HG03342 (cell line): Measurements from ENCODE around the gene KRTAP10-9.
"Not testable (repeated sequence)": the region's sequence is repeated elsewhere in the genome, so short reads cannot be mapped to it uniquely, and the experiment has no call there.

Experiments
- ATAC-seq: cut with Tn5 transposase; IDR thresholded peaks from one replicate; pipeline ENCODE4 v1.9.1; 2021; ENCODE audit warnings: mild to moderate bottlenecking, moderate library complexity; ENCODE audit not compliant: unreplicated experiment

The KRTAP10-9 gene

GRCh38 chr21:44638506-44639330 is 11.8 kb downstream of the KRTAP10-9 start:
- not testable (repeated sequence) for ATAC-seq

DNA sequence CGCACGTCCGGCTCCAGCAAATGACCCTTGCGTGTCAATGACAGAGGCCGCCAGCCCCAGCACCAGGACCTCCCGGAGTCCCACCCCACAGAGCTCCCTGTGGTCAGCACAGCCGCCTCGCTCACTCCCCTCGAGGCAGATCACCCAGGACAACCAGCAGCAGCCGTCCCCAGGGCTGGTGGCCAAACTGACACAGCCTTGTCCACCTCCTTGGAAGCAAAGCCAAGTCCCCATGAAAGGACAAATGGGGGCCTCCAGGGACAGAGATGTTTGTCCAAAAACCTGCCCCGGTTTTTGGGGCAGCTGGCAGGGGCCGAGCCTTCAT is 12.4 kb downstream of the KRTAP10-9 start:
- no peak for ATAC-seq

DNA sequence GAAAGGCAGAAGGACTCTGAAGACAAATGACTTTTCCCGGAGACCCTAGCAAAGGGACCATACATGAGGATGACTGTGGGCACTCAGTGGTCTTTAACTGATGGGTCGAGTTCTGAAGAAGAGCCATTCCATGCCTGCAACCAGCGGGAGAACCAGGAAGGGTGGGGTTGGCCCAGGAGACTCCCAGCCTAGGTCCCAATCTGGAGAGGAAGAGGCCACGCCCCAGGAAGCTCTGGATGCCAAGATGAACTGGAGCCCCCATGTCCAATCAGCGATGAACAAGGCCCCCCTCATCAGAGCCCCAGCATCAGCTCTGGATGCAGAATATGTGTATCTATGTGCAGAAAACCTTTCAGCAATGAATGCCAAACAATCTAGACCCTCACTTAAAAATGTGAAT is 13.9 kb downstream of the KRTAP10-9 start:
- no peak for ATAC-seq

GRCh38 chr21:44643741-44644310 is 16.9 kb downstream of the KRTAP10-9 start:
- no peak for ATAC-seq

DNA sequence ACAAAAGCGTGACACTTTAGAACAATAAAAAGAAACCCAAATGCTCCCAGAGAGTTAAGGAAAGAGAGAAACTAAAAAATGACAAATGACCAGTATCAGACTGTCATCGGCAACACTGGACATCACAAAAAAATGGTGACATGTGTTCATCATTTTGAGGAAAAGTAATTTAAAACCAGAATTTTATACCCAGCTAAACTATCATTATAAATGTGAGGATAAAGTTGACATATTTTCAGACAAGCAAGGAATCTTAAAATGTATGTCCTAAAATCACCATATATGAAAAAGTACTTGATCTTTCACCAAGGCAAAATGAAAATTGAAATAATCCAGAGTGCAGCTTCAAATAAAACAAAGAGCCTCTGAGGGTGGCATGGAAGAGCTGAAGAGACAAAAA is 18.0 kb downstream of the KRTAP10-9 start:
- no peak for ATAC-seq

DNA sequence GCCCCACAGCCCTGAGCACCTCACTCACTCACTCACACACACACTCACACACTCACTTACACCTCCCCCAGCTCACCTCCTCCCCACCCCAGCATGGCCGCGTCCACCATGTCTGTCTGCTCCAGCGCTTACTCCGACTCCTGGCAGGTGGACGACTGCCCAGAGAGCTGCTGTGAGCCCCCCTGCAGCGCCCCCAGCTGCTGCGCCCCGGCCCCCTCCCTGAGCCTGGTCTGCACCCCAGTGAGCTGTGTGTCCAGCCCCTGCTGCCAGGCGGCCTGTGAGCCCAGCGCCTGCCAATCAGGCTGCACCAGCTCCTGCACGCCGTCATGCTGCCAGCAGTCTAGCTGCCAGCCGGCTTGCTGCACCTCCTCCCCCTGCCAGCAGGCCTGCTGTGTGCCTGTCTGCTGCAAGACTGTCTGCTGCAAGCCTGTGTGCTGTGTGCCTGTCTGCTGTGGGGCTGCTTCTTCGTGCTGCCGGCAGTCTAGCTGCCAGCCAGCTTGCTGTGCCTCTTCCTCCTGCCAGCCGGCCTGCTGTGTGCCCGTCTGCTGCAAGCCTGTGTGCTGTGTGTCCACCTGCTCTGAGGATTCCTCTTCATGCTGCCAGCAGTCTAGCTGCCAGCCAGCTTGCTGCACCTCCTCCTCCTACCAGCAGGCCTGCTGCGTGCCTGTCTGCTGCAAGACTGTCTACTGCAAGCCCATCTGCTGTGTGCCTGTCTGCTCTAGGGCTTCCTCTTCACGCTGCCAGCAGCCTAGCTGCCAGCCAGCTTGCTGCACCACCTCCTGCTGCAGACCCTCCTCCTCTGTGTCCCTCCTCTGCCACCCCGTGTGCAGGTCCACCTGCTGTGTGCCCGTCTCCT is 19.7 kb downstream of the KRTAP10-9 start, which contains the start of gene KRTAP10-11:
Gene KRTAP10-11, plus strand, starts transcription at position 49 of the 856 bp plus-strand sequence. Its CDS starts 45 bp downstream, at position 94.
- ATAC-seq, result not testable (repeated sequence)

GRCh38 chr21:44647222-44647552 is 20.3 kb downstream of the KRTAP10-9 start:
- ATAC-seq, result no peak

DNA sequence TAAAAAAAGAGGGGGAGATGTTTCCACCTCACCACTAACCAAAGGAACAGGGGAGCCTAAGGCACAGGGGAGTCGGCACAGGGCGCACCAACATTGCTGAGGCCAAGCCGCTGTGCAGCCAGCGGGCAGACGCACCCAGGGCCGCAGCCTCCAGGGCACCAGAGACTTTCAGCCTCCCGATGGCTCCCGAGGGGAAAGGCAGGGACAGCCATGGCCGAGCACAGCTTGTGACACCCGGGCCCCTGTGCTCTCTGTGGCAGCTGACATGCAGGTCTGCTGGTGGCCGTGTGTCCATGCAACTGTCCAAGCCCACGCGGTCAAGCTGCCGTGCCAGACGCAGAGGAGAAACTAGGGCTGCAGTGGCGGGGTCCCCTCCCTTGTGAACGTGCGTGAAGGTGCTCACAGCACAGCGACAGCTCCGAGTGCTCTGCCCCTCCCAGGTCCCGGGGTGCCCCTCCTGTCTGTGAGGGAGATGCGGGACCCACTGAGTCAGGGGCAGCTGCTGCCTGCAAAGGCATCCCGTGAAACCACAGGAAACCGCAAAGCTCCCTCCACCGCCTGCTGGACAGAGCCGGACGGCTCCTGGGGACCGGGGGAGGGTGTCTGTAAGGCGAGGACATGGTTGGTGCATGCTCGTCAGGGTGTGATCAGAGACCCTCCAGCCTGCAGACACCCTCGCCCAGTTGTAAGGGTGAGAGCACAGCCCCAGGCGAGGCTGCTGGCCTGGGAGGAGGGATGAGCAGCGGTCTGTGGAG is 21.8 kb downstream of the KRTAP10-9 start:
- no peak for ATAC-seq

- no peak for ATAC-seq
These were observed 22.7 kb downstream of the KRTAP10-9 start for GRCh38 chr21:44649521-44650100.

- ATAC-seq, result no peak
These were observed 23.5 kb downstream of the KRTAP10-9 start for GRCh38 chr21:44650265-44650972.

GRCh38 chr21:44650973-44651675 is 24.2 kb downstream of the KRTAP10-9 start:
- no peak for ATAC-seq

- no peak for ATAC-seq
These were observed 26.2 kb downstream of the KRTAP10-9 start for GRCh38 chr21:44653123-44653522.

DNA sequence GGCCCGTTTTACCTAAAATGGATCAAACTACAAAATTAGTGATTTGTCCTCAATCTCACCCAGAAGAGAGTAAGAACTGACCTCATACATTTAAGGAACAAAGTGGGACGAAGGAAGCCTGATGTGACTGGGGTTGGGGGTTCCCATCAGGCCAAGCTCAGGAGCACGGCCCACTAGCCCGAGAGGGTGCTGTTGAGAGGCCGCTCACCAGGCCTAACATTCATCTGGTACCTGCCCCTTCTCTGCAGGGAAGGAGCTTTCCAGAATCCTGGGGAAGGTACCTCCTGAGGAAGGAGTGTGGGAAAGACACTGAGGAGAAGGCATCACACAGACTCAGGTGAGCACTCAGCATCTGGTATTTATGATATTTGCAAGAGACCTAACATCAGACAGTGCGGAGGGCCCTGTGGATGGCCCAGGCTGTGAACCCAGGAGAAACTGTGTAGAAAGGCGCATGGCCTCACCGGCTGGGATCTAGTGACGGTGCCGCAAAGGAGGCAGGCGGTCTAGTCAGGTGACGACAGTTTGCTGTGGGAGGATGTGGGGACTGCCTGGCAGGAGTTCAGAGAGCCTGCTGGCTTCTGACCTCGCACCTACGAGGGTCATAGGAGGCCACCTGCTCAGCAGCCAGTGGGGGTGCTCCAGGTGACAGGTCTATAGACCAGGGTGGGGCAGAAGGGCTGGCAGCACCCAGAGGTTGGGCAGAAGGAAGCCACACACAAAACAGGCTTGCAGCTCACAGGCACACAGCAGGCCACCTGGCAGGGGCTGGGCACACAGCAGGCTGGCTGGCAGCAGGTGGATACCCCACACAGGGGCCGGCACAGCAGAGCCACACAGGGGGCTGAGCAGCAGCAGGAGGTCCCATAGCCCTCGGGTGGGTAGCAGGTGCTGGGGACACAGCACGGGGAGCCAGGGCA is 27.0 kb downstream of the KRTAP10-9 start:
- no peak for ATAC-seq

GRCh38 chr21:44654576-44655175 is 27.8 kb downstream of the KRTAP10-9 start, which contains the start of gene KRTAP12-4:
Gene KRTAP12-4 (minus strand): TSS chr21:44654659. CDS start chr21:44654614, 45 bp downstream.
- ATAC-seq, result no peak

DNA sequence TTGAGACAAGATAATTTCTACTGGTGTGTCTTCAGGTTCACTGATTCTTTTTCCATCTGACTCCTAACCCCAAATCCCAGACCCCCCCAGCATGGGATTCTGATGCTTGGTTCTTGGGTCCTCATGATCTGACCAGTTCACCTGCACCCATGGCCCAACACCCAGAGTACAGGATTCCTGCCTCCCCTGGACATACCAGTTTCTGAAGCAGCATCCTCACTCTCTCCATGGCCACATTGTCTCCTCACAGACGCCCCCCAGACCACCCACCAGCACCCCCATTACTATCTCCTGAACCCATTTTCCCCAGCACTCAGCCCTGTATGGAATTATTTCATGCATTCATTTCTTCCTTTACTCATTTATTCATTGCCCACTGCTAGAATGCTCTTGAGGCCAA is 30.0 kb downstream of the KRTAP10-9 start:
- ATAC-seq, result no peak

DNA sequence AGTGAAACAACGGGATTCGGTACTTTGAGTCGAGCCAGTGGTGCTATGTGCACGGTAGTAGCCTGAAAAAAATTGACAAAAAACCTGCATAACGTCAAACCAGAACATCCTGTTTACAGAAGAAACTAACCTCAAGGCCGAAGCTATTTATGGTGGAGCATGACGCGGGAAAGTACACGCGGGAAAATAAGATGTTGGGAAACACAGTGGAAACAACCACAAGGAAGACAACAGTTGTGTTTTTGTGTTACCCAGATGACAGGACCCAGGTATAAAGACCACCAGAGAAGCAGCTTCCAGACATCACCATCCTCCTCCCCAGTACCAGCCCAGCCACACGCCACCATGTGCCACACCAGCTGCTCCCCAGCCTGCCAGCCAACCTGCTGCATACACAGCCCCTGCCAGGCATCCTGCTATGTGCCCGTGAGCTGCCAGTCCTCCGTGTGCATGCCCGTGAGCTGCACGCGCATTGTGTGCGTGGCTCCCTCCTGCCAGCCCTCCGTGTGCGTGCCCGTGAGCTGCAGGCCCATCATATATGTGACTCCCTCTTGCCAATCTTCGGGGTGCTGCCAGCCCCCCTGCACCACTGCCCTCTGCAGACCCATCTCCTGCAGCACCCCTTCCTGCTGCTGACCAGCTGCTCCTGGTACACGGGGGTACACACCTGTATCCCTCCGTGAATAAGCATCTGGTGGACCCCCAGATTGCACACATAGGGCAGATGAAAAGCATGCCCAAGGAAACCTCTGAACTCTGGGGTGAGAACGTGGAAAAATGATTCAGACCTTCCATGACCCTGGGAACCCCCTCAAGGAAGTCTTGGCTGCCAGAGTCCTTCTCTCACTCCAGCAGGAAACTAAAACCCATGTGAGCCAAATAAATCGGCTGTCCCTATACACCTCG is 31.0 kb downstream of the KRTAP10-9 start, which contains the start of gene KRTAP12-3:
Gene KRTAP12-3, plus strand, starts transcription at position 298 of the 906 bp plus-strand sequence. Its CDS starts 48 bp downstream, at position 346.
- no peak for ATAC-seq

DNA sequence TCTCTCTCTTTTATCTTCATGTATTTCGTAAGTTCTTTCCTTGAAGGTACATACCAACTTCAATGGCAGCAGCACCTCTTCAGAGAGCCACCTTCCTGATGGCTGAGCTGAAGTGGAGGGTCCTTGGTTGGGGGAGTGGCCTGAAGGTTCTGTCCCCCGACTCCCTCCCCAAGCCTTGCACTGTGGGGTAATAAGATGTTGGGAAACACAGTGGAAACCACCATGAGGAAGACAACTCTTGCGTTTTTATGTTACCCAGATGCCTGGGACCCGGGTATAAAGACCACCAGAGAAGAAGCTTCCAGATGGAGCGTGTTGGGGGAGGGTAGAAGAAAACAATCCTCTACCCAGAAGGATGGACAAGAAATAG is 31.6 kb downstream of the KRTAP10-9 start:
- ATAC-seq, result no peak
